SK-N-SH (cell line): Measurements from ENCODE around the gene GNG4. TPM values are rescaled to one million over a fixed set of nuclear protein-coding genes. Genes with fewer than 3 reads are reported as not detected.

Experiments used
- CTCF ChIA-PET: fragments of 300-600, 350-600 bp; formaldehyde crosslinking; extraction: SDS; loops from one replicate; lab custom pipeline; 2021; lab: Yijun Ruan, JAX
- POLR2A ChIA-PET: fragments of 350-600 bp; sonication (Branson Sonifier 250); formaldehyde crosslinking; extraction: SDS; loops from one replicate; lab custom pipeline; 2020; ENCODE audit warnings: antibody characterized with exemption, inconsistent platforms; lab: Yijun Ruan, JAX
- DNase-seq: peaks from one replicate; pipeline ENCODE4 v3.0.0; 2012
- H2AFZ ChIP-seq: fragments of 200-600 bp; sonication (generic); 2 replicates; pipeline ENCODE4 v1.8.1; 2016; ENCODE audit warnings: antibody characterized with exemption, mild to moderate bottlenecking, low read depth
- H3F3A ChIP-seq: fragments of 200-600 bp; sonication (generic); replicated peaks from 2 replicates; pipeline ENCODE3; 2016; ENCODE audit warnings: antibody characterized with exemption, mild to moderate bottlenecking; ENCODE audit not compliant: insufficient read depth
- H3K27ac ChIP-seq, 2 experiments: fragments of 200-500 bp in 1 of 2; fragments of 200-600 bp in 1 of 2; sonication (Bioruptor generic) in 1 of 2; sonication (generic), shearing (Covaris generic) in 1 of 2; 2 replicates each; pipeline versions ENCODE4 v1.5.1 to v1.6.1; 2014 to 2016; ENCODE audit warnings: low read depth in 2 of 2, inconsistent platforms in 1 of 2, low read length in 1 of 2, mild to moderate bottlenecking in 1 of 2, mixed read lengths in 1 of 2
- H3K27me3 ChIP-seq: fragments of 200-600 bp; sonication (generic), shearing (Covaris generic); 2 replicates; pipeline ENCODE4 v1.6.1; 2016; ENCODE audit warnings: mixed run types; ENCODE audit not compliant: insufficient read depth
- H3K36me3 ChIP-seq, 2 experiments: fragments of 200-500 bp in 1 of 2; fragments of 200-600 bp in 1 of 2; sonication (Bioruptor generic) in 1 of 2; sonication (generic) in 1 of 2; replicated peaks in 1 of 2; 2 replicates each; pipeline versions ENCODE3 to v1.5.1; 2014 to 2016; ENCODE audit warnings: low read length in 1 of 2, mild to moderate bottlenecking in 1 of 2; ENCODE audit not compliant: insufficient read depth in 2 of 2, control insufficient read depth in 1 of 2
- H3K4me1 ChIP-seq, 2 experiments: fragments of 200-500 bp in 1 of 2; fragments of 200-600 bp in 1 of 2; sonication (Bioruptor generic) in 1 of 2; sonication (generic), shearing (Covaris generic) in 1 of 2; 2 replicates each; pipeline versions ENCODE4 v1.5.1 to v1.6.1; 2014 to 2016; ENCODE audit warnings: low read depth in 1 of 2, low read length in 1 of 2, mixed run types in 1 of 2; ENCODE audit not compliant: insufficient read depth in 2 of 2, control insufficient read depth in 1 of 2
- H3K4me2 ChIP-seq: fragments of 200-600 bp; sonication (generic), shearing (Covaris generic); 2 replicates; pipeline ENCODE4 v1.6.1; 2017; ENCODE audit warnings: mixed run types
- H3K4me3 ChIP-seq, 2 experiments: fragments of 200-500 bp in 1 of 2; fragments of 200-600 bp in 1 of 2; sonication (Bioruptor generic) in 1 of 2; sonication (generic), shearing (Covaris generic) in 1 of 2; 2 replicates each; pipeline versions ENCODE4 v1.5.1 to v1.8.1; 2014 to 2016; ENCODE audit warnings: low read depth in 2 of 2, inconsistent platforms in 1 of 2, low read length in 1 of 2, mild to moderate bottlenecking in 1 of 2, mixed read lengths in 1 of 2, moderate library complexity in 1 of 2
- H3K79me2 ChIP-seq: fragments of 200-600 bp; sonication (generic); 2 replicates; pipeline ENCODE4 v1.8.1; 2017; ENCODE audit warnings: mild to moderate bottlenecking; ENCODE audit not compliant: insufficient read depth
- H3K9ac ChIP-seq: fragments of 200-600 bp; sonication (generic); 2 replicates; pipeline ENCODE4 v1.6.1; 2017; ENCODE audit warnings: mixed run types
- H3K9me2 ChIP-seq: fragments of 200-600 bp; sonication (generic); 2 replicates; pipeline ENCODE4 v1.6.1; 2017; ENCODE audit warnings: mixed run types
- H3K9me3 ChIP-seq: fragments of 200-600 bp; sonication (generic); 2 replicates; pipeline ENCODE4 v1.6.1; 2017; ENCODE audit warnings: mixed run types, mild to moderate bottlenecking, moderate library complexity
- H4K20me1 ChIP-seq: fragments of 200-600 bp; sonication (generic); 2 replicates; pipeline ENCODE4 v1.6.1; 2017; ENCODE audit warnings: mild to moderate bottlenecking, mixed run types; ENCODE audit not compliant: insufficient read depth
- CHD2 ChIP-seq: fragments of 150-350 bp; IDR thresholded peaks from 2 replicates; pipeline ENCODE4 v1.6.1; 2018; ENCODE audit warnings: low read length; ENCODE audit not compliant: partially characterized antibody
- ELF1 ChIP-seq: IDR thresholded peaks from 2 replicates; pipeline ENCODE4 v1.4.0; 2012
- EP300 ChIP-seq, 2 experiments: IDR thresholded peaks; 2 replicates each; pipeline versions ENCODE4 v1.4.0 to v1.6.1; 2012; ENCODE audit warnings: borderline replicate concordance in 1 of 2, low read depth in 1 of 2, low read length in 1 of 2
- EZH2phosphoT487 ChIP-seq: fragments of 200-600 bp; sonication (generic); IDR thresholded peaks from 2 replicates; pipeline ENCODE4 v1.6.1; 2017; ENCODE audit warnings: low read depth, mixed run types, mild to moderate bottlenecking, antibody characterized with exemption, moderate library complexity, borderline replicate concordance
- FOSL2 ChIP-seq: IDR thresholded peaks from 2 replicates; pipeline ENCODE4 v1.4.0; 2012; ENCODE audit warnings: low read depth, mild to moderate bottlenecking, moderate library complexity, borderline replicate concordance
- FOXM1 ChIP-seq: IDR thresholded peaks from 2 replicates; pipeline ENCODE4 v1.4.0; 2012; ENCODE audit warnings: low read depth, mild to moderate bottlenecking
- GATA2 ChIP-seq: sonication (generic); formaldehyde crosslinking; IDR thresholded peaks from 2 replicates; pipeline ENCODE4 v1.5.0; 2020; ENCODE audit warnings: mild to moderate bottlenecking, missing genetic modification reagents
- JUND ChIP-seq: IDR thresholded peaks from 2 replicates; pipeline ENCODE4 v1.4.0; 2012
- MXI1 ChIP-seq: IDR thresholded peaks from 2 replicates; pipeline ENCODE4 v1.6.1; 2012; ENCODE audit warnings: mild to moderate bottlenecking, low read depth, low read length, improper control_type of control experiment
- NFIC ChIP-seq: IDR thresholded peaks from 2 replicates; pipeline ENCODE4 v1.4.0; 2012; ENCODE audit warnings: borderline replicate concordance
- PBX3 ChIP-seq: IDR thresholded peaks from 2 replicates; pipeline ENCODE4; 2012
- POLR2AphosphoS5 ChIP-seq: IDR thresholded peaks from 2 replicates; pipeline ENCODE4 v1.6.1; 2012; ENCODE audit warnings: low read depth, low read length
- RAD21 ChIP-seq: IDR thresholded peaks from 2 replicates; pipeline ENCODE4 v1.6.1; 2012; ENCODE audit warnings: mild to moderate bottlenecking, low read length
- RXRA ChIP-seq: IDR thresholded peaks from 2 replicates; pipeline ENCODE4 v1.4.0; 2012; ENCODE audit warnings: low read depth, mild to moderate bottlenecking, borderline replicate concordance
- SIN3A ChIP-seq: IDR thresholded peaks from 2 replicates; pipeline ENCODE4 v1.6.1; 2012; ENCODE audit warnings: low read depth, mild to moderate bottlenecking, low read length, moderate library complexity, borderline replicate concordance
- TEAD4 ChIP-seq: IDR thresholded peaks from 2 replicates; pipeline ENCODE4 v1.4.0; 2012; ENCODE audit warnings: mild to moderate bottlenecking, borderline replicate concordance; ENCODE audit not compliant: insufficient read depth
- USF2 ChIP-seq: fragments of 150-350 bp; IDR thresholded peaks from 2 replicates; pipeline ENCODE4 v1.6.1; 2017; ENCODE audit warnings: antibody characterized with exemption, low read length, low read depth, borderline replicate concordance
- ZBTB33 ChIP-seq: IDR thresholded peaks from 2 replicates; pipeline ENCODE4 v1.4.0; 2012; ENCODE audit warnings: low read depth, borderline replicate concordance
- WGBS: methylation state at CpG from one replicate; pipeline ENCODE4 v1.1.6; 2017; ENCODE audit warnings: low lambda C conversion rate; 5-methylcytosine and 5-hydroxymethylcytosine counted together
- polyA plus RNA-seq, 3 experiments: library from polyadenylated mRNA; depleted of rRNA; stranded (reverse); fragments of >200 nt; gene quantifications; 2 replicates each; pipeline ENCODE4 v1.2.3, GENCODE V29; 2012

GNG4 gene
- polyA plus RNA-seq, 1 of the 3 experiments (the other 2 are of a cell fraction), result 1.6 TPM

- POLR2A ChIA-PET, result no interaction called here
- 71% methylated on average over 3 of the region's 3 CpGs for WGBS
These were observed 32.4 kb downstream of the GNG4 start for GRCh38 chr1:235617140-235617539.

More at GRCh38 chr1:235617140-235617539, 32.4 kb downstream of the GNG4 start:
- DNase-seq, result no peak
- Histone ChIP-seq H3K9me2 (no peaks in the 10 kb centered on the region), H2AFZ (no peak overlapping the region), H3K9ac (no peak overlapping the region), H3K79me2 (no peaks in the 10 kb centered on the region), H3K4me3 (no peak overlapping the region), H3K4me1 (peaks cover 8 to 9% of the 10 kb centered on the region in 2 experiments; a peak in 3 of 4 replicates), H3K9me3 (no peaks in the 10 kb centered on the region), H3K36me3 (no peaks in the 10 kb centered on the region), H3F3A (no peaks in the 10 kb centered on the region), H3K4me2 (no peak overlapping the region), H3K27ac (no peak overlapping the region), H4K20me1 (no peaks in the 10 kb centered on the region), H3K27me3 (no peaks in the 10 kb centered on the region)
- CTCF ChIA-PET, result interaction anchor here (0.7 kb wide), 1 partner anchor 33 kb away, joined by 3 read pairs; no protein-coding TSS in a partner anchor
- TF ChIP-seq RXRA (no peak), MXI1 (no peak), ZBTB33 (no peak), EP300 (IDR thresholded peaks at IDR 0.05; ENCODE audit: borderline replicate concordance in 1 of 2, low read depth in 1 of 2, low read length in 1 of 2) (no peak), FOSL2 (no peak), SIN3A (no peak), GATA2 (no peak), ELF1 (no peak), FOXM1 (no peak), JUND (no peak), PBX3 (no peak), TEAD4 (no peak), EZH2phosphoT487 (no peak), CHD2 (no peak), USF2 (no peak), RAD21 (no peak), POLR2AphosphoS5 (no peak), NFIC (no peak)
